ENCODE measurements around the gene CLSTN2.
"Not testable (repeated sequence)": the region's sequence is repeated elsewhere in the genome, so short reads cannot be mapped to it uniquely, and the experiment has no call there.

The CLSTN2 gene

GRCh38 chr3:140394488-140395133 lies 459.6 kb downstream of the CLSTN2 start:
- DNase-seq = no peak

GRCh38 chr3:140395134-140396075 lies 460.4 kb downstream of the CLSTN2 start:
- no peak for DNase-seq

- no peak for DNase-seq
Measured at GRCh38 chr3:140396110-140396509, 461.1 kb downstream of the CLSTN2 start.

GRCh38 chr3:140397847-140398246 lies 462.9 kb downstream of the CLSTN2 start:
- DNase-seq = no peak

GRCh38 chr3:140398387-140398786 lies 463.4 kb downstream of the CLSTN2 start:
- no peak for DNase-seq

- no peak for DNase-seq
Measured at GRCh38 chr3:140399871-140400270, 464.9 kb downstream of the CLSTN2 start.

- no peak for DNase-seq
Measured at GRCh38 chr3:140403079-140403478, 468.1 kb downstream of the CLSTN2 start.

GRCh38 chr3:140403608-140404007 lies 468.6 kb downstream of the CLSTN2 start:
- no peak for DNase-seq

- DNase-seq = no peak
Measured at GRCh38 chr3:140406655-140407054, 471.7 kb downstream of the CLSTN2 start.

GRCh38 chr3:140408252-140408651 lies 473.3 kb downstream of the CLSTN2 start:
- no peak for DNase-seq

GRCh38 chr3:140416666-140417065 lies 481.7 kb downstream of the CLSTN2 start:
- DNase-seq = no peak

- DNase-seq = no peak
Measured at GRCh38 chr3:140420621-140421357, 485.8 kb downstream of the CLSTN2 start.

- DNase-seq = no peak
Measured at GRCh38 chr3:140421884-140422283, 486.9 kb downstream of the CLSTN2 start.

- no peak for DNase-seq
Measured at GRCh38 chr3:140423146-140423545, 488.2 kb downstream of the CLSTN2 start.

GRCh38 chr3:140423574-140423973 lies 488.6 kb downstream of the CLSTN2 start:
- not testable (repeated sequence) for DNase-seq

- DNase-seq = no peak
Measured at GRCh38 chr3:140424211-140424610, 489.2 kb downstream of the CLSTN2 start.

GRCh38 chr3:140424726-140425125 lies 489.7 kb downstream of the CLSTN2 start:
- DNase-seq = no peak

GRCh38 chr3:140427786-140428185 lies 492.8 kb downstream of the CLSTN2 start:
- DNase-seq = no peak

- no peak for DNase-seq
Measured at GRCh38 chr3:140428380-140428779, 493.4 kb downstream of the CLSTN2 start.

GRCh38 chr3:140429791-140430190 lies 494.8 kb downstream of the CLSTN2 start:
- no peak for DNase-seq

GRCh38 chr3:140430494-140430893 lies 495.5 kb downstream of the CLSTN2 start:
- no peak for DNase-seq

- DNase-seq = peak; percentile 96
Measured at GRCh38 chr3:140432229-140432669, 497.3 kb downstream of the CLSTN2 start.

GRCh38 chr3:140433431-140433830 lies 498.4 kb downstream of the CLSTN2 start:
- DNase-seq = no peak
